Daoy (cell line): ENCODE data around the gene MEX3B. TPM values are rescaled to one million over a fixed set of nuclear protein-coding genes. Genes with fewer than 3 reads are reported as not detected.
"Not testable (repeated sequence)": the region's sequence is repeated elsewhere in the genome, so short reads cannot be mapped to it uniquely, and the experiment has no call there.

Source experiments
- DNase-seq: peaks from one replicate; pipeline ENCODE4 v3.0.0-alpha.2; 2015; ENCODE audit warnings: low read depth
- total RNA-seq: library from RNA; depleted of rRNA; stranded (reverse); fragments of >200 nt; shearing (Covaris generic); gene quantifications from 2 replicates; pipeline ENCODE4 v1.2.3, GENCODE V29; 2014; rRNA removed

Gene MEX3B
- total RNA-seq, 1 experiment from 2014 or later = 7.7 TPM

- no peak for DNase-seq
These were observed 40.6 kb downstream of the MEX3B start for GRCh38 chr15:82005239-82005638.

- no peak for DNase-seq
These were observed 41.9 kb downstream of the MEX3B start for GRCh38 chr15:82003916-82004315.

GRCh38 chr15:81995081-81995480, 50.7 kb downstream of the MEX3B start:
- DNase-seq = not testable (repeated sequence)

GRCh38 chr15:81992523-81992922, 53.3 kb downstream of the MEX3B start:
- no peak for DNase-seq

Other genes with a start within 250 kb of the MEX3B start
- 21.6 and 37.9 TPM in 2 replicates for gene EFL1, start 216.7 kb upstream of the MEX3B start, total RNA-seq
- gene SAXO2, start 216.8 kb upstream of the MEX3B start, total RNA-seq = 1.8 and 11.0 TPM in 2 replicates